ENCODE data around the gene RESF1. TPM values are rescaled to one million over a fixed set of nuclear protein-coding genes. Genes with fewer than 3 reads are reported as not detected.

Gene RESF1
- total RNA-seq, 1 experiment from 2014 or later, result 172 TPM

DNA sequence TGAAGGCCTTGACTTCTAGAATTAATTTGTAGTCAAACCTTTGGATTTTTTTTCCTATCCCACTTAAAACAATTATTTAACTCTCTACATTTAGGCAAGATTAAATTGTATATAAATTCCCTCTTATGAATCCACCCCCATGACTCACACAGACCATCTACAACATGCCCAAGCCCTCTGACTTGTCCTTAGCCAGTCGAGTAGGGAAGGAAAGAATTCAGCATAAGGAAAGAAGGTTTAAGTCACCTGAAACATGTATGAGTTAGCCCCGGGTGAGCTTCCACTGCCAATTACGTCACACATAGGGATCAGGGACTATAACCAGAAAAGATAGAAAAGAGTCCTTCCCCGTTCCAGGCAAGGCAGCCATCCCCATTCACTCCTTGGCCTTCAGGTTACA, 14.9 kb upstream of the RESF1 start:
- H3T11ph ChIP-seq (ENCODE audit: low read length), result no peak overlapping the region

More for the DNA sequence above, 14.9 kb upstream of the RESF1 start:
- H3K56ac ChIP-seq (ENCODE audit: insufficient read length, low read depth, low read length), result no peak overlapping the region
- H4K8ac ChIP-seq (replicated peaks; ENCODE audit: insufficient read length, low read depth, low read length), result no peak overlapping the region
- H3K27ac ChIP-seq (ENCODE audit: insufficient read length, low read depth, low read length), result no peak overlapping the region
- H3K9ac ChIP-seq (ENCODE audit: extremely low read depth, insufficient read length, low read length), result no peak overlapping the region
- no peak overlapping the region for H2BK15ac ChIP-seq (ENCODE audit: low read depth, low read length)
- no peak overlapping the region for H2AFZ ChIP-seq (ENCODE audit: low read length)
- no peak overlapping the region for H2BK12ac ChIP-seq (ENCODE audit: insufficient read length, low read depth, low read length)
- no peaks in the 10 kb centered on the region for H3K27me3 Mint-ChIP-seq (ENCODE audit: low read depth)
- TF ChIP-seq, protein P1, sequence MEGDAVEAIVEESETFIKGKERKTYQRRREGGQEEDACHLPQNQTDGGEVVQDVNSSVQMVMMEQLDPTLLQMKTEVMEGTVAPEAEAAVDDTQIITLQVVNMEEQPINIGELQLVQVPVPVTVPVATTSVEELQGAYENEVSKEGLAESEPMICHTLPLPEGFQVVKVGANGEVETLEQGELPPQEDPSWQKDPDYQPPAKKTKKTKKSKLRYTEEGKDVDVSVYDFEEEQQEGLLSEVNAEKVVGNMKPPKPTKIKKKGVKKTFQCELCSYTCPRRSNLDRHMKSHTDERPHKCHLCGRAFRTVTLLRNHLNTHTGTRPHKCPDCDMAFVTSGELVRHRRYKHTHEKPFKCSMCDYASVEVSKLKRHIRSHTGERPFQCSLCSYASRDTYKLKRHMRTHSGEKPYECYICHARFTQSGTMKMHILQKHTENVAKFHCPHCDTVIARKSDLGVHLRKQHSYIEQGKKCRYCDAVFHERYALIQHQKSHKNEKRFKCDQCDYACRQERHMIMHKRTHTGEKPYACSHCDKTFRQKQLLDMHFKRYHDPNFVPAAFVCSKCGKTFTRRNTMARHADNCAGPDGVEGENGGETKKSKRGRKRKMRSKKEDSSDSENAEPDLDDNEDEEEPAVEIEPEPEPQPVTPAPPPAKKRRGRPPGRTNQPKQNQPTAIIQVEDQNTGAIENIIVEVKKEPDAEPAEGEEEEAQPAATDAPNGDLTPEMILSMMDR (conservative IDR thresholded peaks at IDR 0.05), result no peak
- H3K4me1 ChIP-seq (ENCODE audit: insufficient read depth, low read length), result no peaks in the 10 kb centered on the region
- no peak overlapping the region for H2BK120ac ChIP-seq (ENCODE audit: low read depth, low read length, poor library complexity, severe bottlenecking)
- no peak for DNase-seq
- no peak overlapping the region for H3K14ac ChIP-seq (ENCODE audit: insufficient read depth, low read length)
- no peak overlapping the region for H3K4me3 Mint-ChIP-seq
- no peaks in the 10 kb centered on the region for H4K20me1 ChIP-seq (ENCODE audit: control insufficient read depth, insufficient read depth, insufficient read length)
- H3K27me3 ChIP-seq (ENCODE audit: insufficient read depth, low read length), result no peaks in the 10 kb centered on the region
- peaks cover 20% of the 10 kb centered on the region for H3K9me3 ChIP-seq (ENCODE audit: control insufficient read depth, low read depth, low read length)
- no peak overlapping the region for H3K23ac ChIP-seq (ENCODE audit: insufficient read length, low read depth, low read length)
- H2BK5ac ChIP-seq (ENCODE audit: insufficient read length, low read length), result no peak overlapping the region
- H3K79me1 ChIP-seq (ENCODE audit: insufficient read depth, low read depth, low read length, poor library complexity, severe bottlenecking), result no peaks in the 10 kb centered on the region
- no peak overlapping the region for H3K27ac Mint-ChIP-seq
- H3K79me2 ChIP-seq (ENCODE audit: insufficient read depth, low read length), result no peaks in the 10 kb centered on the region
- H3K4me1 Mint-ChIP-seq, result no peaks in the 10 kb centered on the region
- H4K5ac ChIP-seq (ENCODE audit: insufficient read length, low read depth, low read length), result no peak overlapping the region
- no peak overlapping the region for H3K4me2 ChIP-seq (ENCODE audit: insufficient read depth, insufficient read length, low read length)
- H4K91ac ChIP-seq (ENCODE audit: insufficient read length, low read depth, low read length), result no peak overlapping the region
- no peak overlapping the region for H2AK5ac ChIP-seq (ENCODE audit: insufficient read length, low read length)
- H3K9me3 Mint-ChIP-seq, result peaks cover 53 to 70% of the 10 kb centered on the region in 2 experiments
- H3K36me3 Mint-ChIP-seq (ENCODE audit: insufficient read depth in 1 of 3, low read depth in 3 of 3), result peaks cover 35 to 58% (median 46%) of the 10 kb centered on the region in 3 experiments
- no peak overlapping the region for H3K4ac ChIP-seq (ENCODE audit: low read depth, low read length)
- no CpG with 5 or more reads among the region's 4 CpGs for WGBS (ENCODE audit: extremely low coverage, insufficient read length, low lambda C conversion rate)
- H3K18ac ChIP-seq (ENCODE audit: insufficient read length, low read depth, low read length), result no peak overlapping the region
- H2BK20ac ChIP-seq (ENCODE audit: low read depth, low read length, poor library complexity, severe bottlenecking), result no peak overlapping the region
- H3K23me2 ChIP-seq (ENCODE audit: insufficient read length, low read depth, low read length, poor library complexity, severe bottlenecking), result no peaks in the 10 kb centered on the region
